Hepatocyte (in vitro differentiated cells): ENCODE results near the gene CCL3.

Experiments used
- EZH2 ChIP-seq: fragments of 200-600 bp; sonication (generic); IDR thresholded peaks from 2 replicates; pipeline ENCODE4 v1.6.1; 2016; ENCODE audit warnings: antibody characterized with exemption, mild to moderate bottlenecking, borderline replicate concordance
- TF ChIP-seq, protein P1 (sequence below): fragments of 200-600 bp; sonication (generic); IDR thresholded peaks from 2 replicates; pipeline ENCODE4 v1.5.1; 2016; ENCODE audit warnings: antibody characterized with exemption, mild to moderate bottlenecking; ENCODE audit not compliant: poor library complexity

DNA sequence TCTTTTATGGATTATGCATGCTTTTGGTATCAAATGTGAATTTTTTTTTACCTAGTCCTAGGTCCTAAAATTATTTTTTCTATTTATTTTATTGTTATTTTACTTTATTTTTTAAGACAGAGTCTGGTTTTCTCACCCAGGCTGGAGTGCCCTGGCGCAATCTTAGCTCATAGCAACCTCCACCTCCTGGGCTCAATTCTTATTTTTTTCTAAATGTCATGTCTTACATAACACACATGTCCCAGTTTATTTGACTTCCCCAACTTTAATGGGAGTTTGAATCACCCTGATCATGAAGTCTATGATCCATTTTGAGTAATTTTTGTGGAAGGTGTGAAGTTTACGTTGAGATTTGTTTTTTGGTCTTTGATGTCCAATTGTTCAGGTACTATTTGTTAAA, 29.1 kb downstream of the CCL3 start:
- no peak for TF ChIP-seq EZH2
- TF ChIP-seq, protein P1, sequence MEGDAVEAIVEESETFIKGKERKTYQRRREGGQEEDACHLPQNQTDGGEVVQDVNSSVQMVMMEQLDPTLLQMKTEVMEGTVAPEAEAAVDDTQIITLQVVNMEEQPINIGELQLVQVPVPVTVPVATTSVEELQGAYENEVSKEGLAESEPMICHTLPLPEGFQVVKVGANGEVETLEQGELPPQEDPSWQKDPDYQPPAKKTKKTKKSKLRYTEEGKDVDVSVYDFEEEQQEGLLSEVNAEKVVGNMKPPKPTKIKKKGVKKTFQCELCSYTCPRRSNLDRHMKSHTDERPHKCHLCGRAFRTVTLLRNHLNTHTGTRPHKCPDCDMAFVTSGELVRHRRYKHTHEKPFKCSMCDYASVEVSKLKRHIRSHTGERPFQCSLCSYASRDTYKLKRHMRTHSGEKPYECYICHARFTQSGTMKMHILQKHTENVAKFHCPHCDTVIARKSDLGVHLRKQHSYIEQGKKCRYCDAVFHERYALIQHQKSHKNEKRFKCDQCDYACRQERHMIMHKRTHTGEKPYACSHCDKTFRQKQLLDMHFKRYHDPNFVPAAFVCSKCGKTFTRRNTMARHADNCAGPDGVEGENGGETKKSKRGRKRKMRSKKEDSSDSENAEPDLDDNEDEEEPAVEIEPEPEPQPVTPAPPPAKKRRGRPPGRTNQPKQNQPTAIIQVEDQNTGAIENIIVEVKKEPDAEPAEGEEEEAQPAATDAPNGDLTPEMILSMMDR: no peak
